Endothelial cell of umbilical vein (primary cell): Measurements from ENCODE around the gene LRFN5. TPM values are rescaled to one million over a fixed set of nuclear protein-coding genes. Genes with fewer than 3 reads are reported as not detected.
"Not testable (repeated sequence)": the region's sequence is repeated elsewhere in the genome, so short reads cannot be mapped to it uniquely, and the experiment has no call there.

Experiments used
- BruUV-seq: library from RNA; stranded (reverse); fragments of 400-500 nt; replicated peaks from 2 replicates; lab custom pipeline; 2021; lab: Mats Ljungman, UMichigan
- CTCF ChIA-PET: fragments of 300-600, 350-600 bp; sonication (Branson Sonifier 250); formaldehyde crosslinking; loops from one replicate; lab custom pipeline; 2021; ENCODE audit warnings: antibody characterized with exemption, inconsistent platforms; lab: Charles Lee
- POLR2A ChIA-PET: fragments of 300-600, 350-600 bp; sonication (Branson Sonifier 250); formaldehyde crosslinking; loops from one replicate; lab custom pipeline; 2021; ENCODE audit warnings: antibody characterized with exemption, inconsistent platforms; lab: Charles Lee
- DNase-seq: peaks from one replicate; pipeline ENCODE4 v3.0.0-alpha.2; 2011; ENCODE audit warnings: low read depth, low spot score
- FAIRE-seq: peaks from 2 replicates; lab custom pipeline; 2011; peaks lifted over from hg19 to GRCh38; lab: Jason Lieb, UNC
- H2AFZ ChIP-seq: 2 replicates; pipeline ENCODE4 v1.6.0; 2012; ENCODE audit warnings: low read depth, low read length, control low read depth, inconsistent platforms
- H3K27ac ChIP-seq: 2 replicates; pipeline ENCODE4 v1.5.1; 2011; ENCODE audit warnings: low read depth, mild to moderate bottlenecking, control low read depth, low read length, moderate library complexity; ENCODE audit not compliant: insufficient read depth
- H3K27me3 ChIP-seq, 2 experiments: 2 replicates each; pipeline versions ENCODE4 v1.6.0 to v1.6.1; 2011; ENCODE audit warnings: low read length in 2 of 2, mixed read lengths in 1 of 2; ENCODE audit not compliant: control insufficient read depth in 2 of 2, insufficient read depth in 2 of 2
- H3K36me3 ChIP-seq, 2 experiments: 2 replicates in 1 of 2; 3 replicates in 1 of 2; pipeline ENCODE4 v1.5.1; 2011; ENCODE audit warnings: low read length in 2 of 2, mild to moderate bottlenecking in 1 of 2, moderate library complexity in 1 of 2; ENCODE audit not compliant: control insufficient read depth in 2 of 2, insufficient read depth in 2 of 2; ENCODE audit errors: extremely low read depth in 1 of 2
- H3K4me1 ChIP-seq: 3 replicates; pipeline ENCODE4 v1.5.1; 2011; ENCODE audit warnings: mild to moderate bottlenecking, low read length; ENCODE audit not compliant: control insufficient read depth, insufficient read depth; ENCODE audit errors: extremely low read depth
- H3K4me2 ChIP-seq: 2 replicates; pipeline ENCODE4 v1.6.1; 2011; ENCODE audit warnings: low read length, control low read depth, mixed read lengths; ENCODE audit not compliant: insufficient read depth
- H3K4me3 ChIP-seq, 3 experiments: fragments of 200-600 bp in 1 of 3; sonication (generic), shearing (Covaris generic) in 1 of 3; replicated peaks in 1 of 3; 2 replicates each; pipeline ENCODE4 v1.5.1; 2011 to 2016; ENCODE audit warnings: control low read depth in 3 of 3, low read length in 3 of 3, mild to moderate bottlenecking in 2 of 3, inconsistent platforms in 1 of 3, low read depth in 1 of 3, moderate library complexity in 1 of 3; ENCODE audit not compliant: insufficient read depth in 1 of 3
- H3K79me2 ChIP-seq: 2 replicates; pipeline ENCODE4 v1.6.0; 2012; ENCODE audit warnings: low read length, inconsistent platforms; ENCODE audit not compliant: control insufficient read depth, insufficient read depth
- H3K9ac ChIP-seq: replicated peaks from 2 replicates; pipeline ENCODE3; 2011; ENCODE audit warnings: low read length, control low read depth; ENCODE audit not compliant: insufficient read depth; ENCODE audit errors: extremely low read depth
- H3K9me1 ChIP-seq: replicated peaks from 3 replicates; pipeline ENCODE4 v1.6.0; 2011; ENCODE audit warnings: mild to moderate bottlenecking, low read length; ENCODE audit not compliant: control insufficient read depth, insufficient read depth; ENCODE audit errors: extremely low read depth
- H3K9me3 ChIP-seq: replicated peaks from 2 replicates; pipeline ENCODE4 v1.5.1; 2012; ENCODE audit warnings: low read length, inconsistent platforms; ENCODE audit not compliant: control insufficient read depth, insufficient read depth
- H4K20me1 ChIP-seq: replicated peaks from 2 replicates; pipeline ENCODE3; 2011; ENCODE audit warnings: mild to moderate bottlenecking, low read length; ENCODE audit not compliant: control insufficient read depth, insufficient read depth; ENCODE audit errors: extremely low read depth
- CTCF ChIP-seq, 2 donors: IDR thresholded peaks; 1 replicate in 1 of 2; 2 replicates in 1 of 2; pipeline ENCODE4 v1.5.1; 2011; ENCODE audit warnings: low read length in 2 of 2, mild to moderate bottlenecking in 2 of 2, moderate library complexity in 2 of 2, control low read depth in 1 of 2, inconsistent platforms in 1 of 2, low read depth in 1 of 2; ENCODE audit not compliant: insufficient read depth in 1 of 2; ENCODE audit errors: extremely low read depth in 1 of 2
- EZH2 ChIP-seq: IDR thresholded peaks from 2 replicates; pipeline ENCODE4 v1.6.1; 2012; ENCODE audit warnings: borderline replicate concordance, low read depth, mild to moderate bottlenecking, moderate library complexity, low read length, inconsistent platforms; ENCODE audit not compliant: severe bottlenecking
- FOS ChIP-seq: IDR thresholded peaks from 2 replicates; pipeline ENCODE4 v1.6.1; 2011; ENCODE audit warnings: mild to moderate bottlenecking, low read length, moderate library complexity, borderline replicate concordance; ENCODE audit not compliant: insufficient read depth
- GATA2 ChIP-seq: IDR thresholded peaks from 2 replicates; pipeline ENCODE4 v1.7.0; 2011; ENCODE audit warnings: low read depth, mild to moderate bottlenecking, moderate library complexity, mixed read lengths, low read length; ENCODE audit not compliant: insufficient read length, insufficient read depth
- JUN ChIP-seq: IDR thresholded peaks from 2 replicates; pipeline ENCODE4 v1.6.1; 2011; ENCODE audit warnings: borderline replicate concordance, low read depth; ENCODE audit not compliant: insufficient read length, insufficient read depth
- MAX ChIP-seq: IDR thresholded peaks from 2 replicates; pipeline ENCODE4 v1.6.1; 2011; ENCODE audit not compliant: insufficient read depth, insufficient read length
- MYC ChIP-seq: IDR thresholded peaks from one replicate; pipeline ENCODE4 v1.6.1; 2011; ENCODE audit warnings: mild to moderate bottlenecking, low read depth, low read length
- POLR2A ChIP-seq: IDR thresholded peaks from 2 replicates; pipeline ENCODE4 v1.6.1; 2012; ENCODE audit warnings: low read depth, mild to moderate bottlenecking, control low read depth, low read length
- POLR2AphosphoS5 ChIP-seq: IDR thresholded peaks from 2 replicates; pipeline ENCODE4 v1.6.1; 2012; ENCODE audit warnings: low read depth, mild to moderate bottlenecking, control low read depth, low read length, moderate library complexity; ENCODE audit not compliant: insufficient read depth
- dilution Hi-C: fragments of 300-500 bp; cut with MboI; formaldehyde crosslinking; loops from one replicate; pipeline ENCODE4 v1.15.0; 2019; ENCODE audit warnings: low sequenced_read_pairs; ENCODE audit not compliant: extremely low pct_ligation_motif_present
- intact Hi-C: fragments of 100-400 bp; cut with micrococcal nuclease; formaldehyde crosslinking; loops from one replicate; pipeline ENCODE4 v1.10.0; 2022
- polyA plus RNA-seq, 4 experiments: library from polyadenylated mRNA; depleted of rRNA in 3 of 4; stranded (reverse) in 3 of 4; unstranded in 1 of 4; fragments of >200 nt; gene quantifications; 2 replicates each; pipeline versions ENCODE4 v1.2.1 to v1.2.3, GENCODE V29; 2011 to 2012; ENCODE audit warnings: missing spikeins in 1 of 4
- total RNA-seq: library from RNA; stranded (reverse); gene quantifications from 2 replicates; pipeline ENCODE4 v1.2.3, GENCODE V29; 2021

LRFN5 gene
- total and polyA plus RNA-seq, 2 donors (not counting 3 experiments of a cell fraction or from before 2014, with no cell fraction given): not detected

- H4K20me1 ChIP-seq, H3K4me1 ChIP-seq, dilution Hi-C loops, DNase-seq, H3K27ac ChIP-seq, POLR2A ChIA-PET, H3K36me3 ChIP-seq, H3K9me1 ChIP-seq, BruUV-seq, H3K9me3 ChIP-seq, H3K4me3 ChIP-seq, H3K4me2 ChIP-seq, intact Hi-C loops, CTCF ChIA-PET, H3K27me3 ChIP-seq, H2AFZ ChIP-seq, H3K9ac ChIP-seq, FAIRE-seq, H3K79me2 ChIP-seq: not testable (repeated sequence)
Measured at GRCh38 chr14:41911155-41911554, 304.5 kb downstream of the LRFN5 start.

GRCh38 chr14:41913398-41913797, 306.7 kb downstream of the LRFN5 start:
- Histone ChIP-seq H3K27me3 (no peaks in the 10 kb centered on the region), H3K4me1 (no peaks in the 10 kb centered on the region), H2AFZ (no peak overlapping the region), H3K9me1 (no peaks in the 10 kb centered on the region), H3K9ac (no peak overlapping the region), H3K4me3 (no peak overlapping the region), H3K4me2 (no peak overlapping the region), H3K79me2 (no peaks in the 10 kb centered on the region), H3K27ac (no peak overlapping the region), H3K36me3 (no peaks in the 10 kb centered on the region), H3K9me3 (no peaks in the 10 kb centered on the region), H4K20me1 (no peaks in the 10 kb centered on the region)
- FAIRE-seq: no peak
- BruUV-seq: no TSS peak
- dilution Hi-C loops (no loop called here), intact Hi-C loops (no loop called here)
- ChIA-PET CTCF (no interaction called here), POLR2A (no interaction called here)
- DNase-seq: no peak
- TF ChIP-seq CTCF (IDR thresholded peaks at IDR 0.05; ENCODE audit: extremely low read depth in 1 of 2, insufficient read depth in 1 of 2, low read depth in 1 of 2, low read length in 2 of 2): no peak
- TF ChIP-seq MAX: no peak
- no peak for TF ChIP-seq MYC
- no peak for TF ChIP-seq POLR2A
- TF ChIP-seq JUN: no peak
- TF ChIP-seq FOS: no peak
- TF ChIP-seq EZH2: no peak
- TF ChIP-seq GATA2: no peak
- no peak for TF ChIP-seq POLR2AphosphoS5
